Choroid plexus epithelial cell (primary cell): ENCODE data around the gene SEPHS1.

Experiments
- DNase-seq: peaks from one replicate; pipeline ENCODE4 v3.0.0-alpha.2; 2010; ENCODE audit warnings: low read depth
- H3K4me3 ChIP-seq: 2 replicates; pipeline ENCODE4 v1.5.1; 2011; ENCODE audit warnings: low read depth, mild to moderate bottlenecking, control low read depth, low read length, moderate library complexity
- CTCF ChIP-seq: conservative IDR thresholded peaks from 2 replicates; pipeline ENCODE4 v1.5.1; 2011; ENCODE audit warnings: low read depth, mild to moderate bottlenecking, control low read depth, inconsistent platforms, low read length, moderate library complexity

The SEPHS1 gene

GRCh38 chr10:13316635-13317311, 31.3 kb downstream of the SEPHS1 start:
- no peak overlapping the region for H3K4me3 ChIP-seq
- no peak for DNase-seq
- TF ChIP-seq CTCF: no peak

- no peak for TF ChIP-seq CTCF
- DNase-seq: no peak
These were observed 32.7 kb downstream of the SEPHS1 start for GRCh38 chr10:13315361-13315760.

GRCh38 chr10:13311177-13311575, 36.9 kb downstream of the SEPHS1 start:
- H3K4me3 ChIP-seq: no peak overlapping the region
- DNase-seq: no peak
- no peak for TF ChIP-seq CTCF

More at GRCh38 chr10:13315361-13315760, 32.7 kb downstream of the SEPHS1 start:
- H3K4me3 ChIP-seq: no peak overlapping the region

- TF ChIP-seq CTCF: no peak
- no peak overlapping the region for H3K4me3 ChIP-seq
- no peak for DNase-seq
These were observed 37.4 kb downstream of the SEPHS1 start for GRCh38 chr10:13310518-13311176.

GRCh38 chr10:13309792-13310191, 38.3 kb downstream of the SEPHS1 start:
- DNase-seq: no peak
- TF ChIP-seq CTCF: no peak
- H3K4me3 ChIP-seq: no peak overlapping the region

GRCh38 chr10:13308096-13308495, 40.0 kb downstream of the SEPHS1 start:
- H3K4me3 ChIP-seq: no peak overlapping the region
- DNase-seq: no peak
- no peak for TF ChIP-seq CTCF

GRCh38 chr10:13306103-13306502, 42.0 kb downstream of the SEPHS1 start:
- no peak for DNase-seq
- no peak for TF ChIP-seq CTCF
- H3K4me3 ChIP-seq: no peak overlapping the region
